Karpas-422 (cell line): ENCODE measurements around the gene CHID1. TPM values are rescaled to one million over a fixed set of nuclear protein-coding genes. Genes with fewer than 3 reads are reported as not detected.

Source experiments
- DNase-seq: peaks from one replicate; pipeline ENCODE4 v3.0.0-alpha.2; 2015
- H2AFZ ChIP-seq: fragments of 200-600 bp; sonication (generic); 2 replicates; pipeline ENCODE4 v1.6.1; 2014; ENCODE audit warnings: antibody characterized with exemption, low read length, mixed read lengths
- H3K27ac ChIP-seq: fragments of 200-600 bp; sonication (generic); 2 replicates; pipeline ENCODE4 v1.5.1; 2014; ENCODE audit warnings: mild to moderate bottlenecking, low read length, moderate library complexity
- H3K27me3 ChIP-seq: fragments of 200-600 bp; sonication (generic); 2 replicates; pipeline ENCODE4 v1.6.1; 2014; ENCODE audit warnings: low read length, mixed read lengths
- H3K36me3 ChIP-seq: fragments of 200-600 bp; sonication (generic); 2 replicates; pipeline ENCODE4 v1.6.1; 2014; ENCODE audit warnings: low read length, mixed read lengths; ENCODE audit not compliant: insufficient read depth
- H3K4me1 ChIP-seq: fragments of 200-600 bp; sonication (generic); 2 replicates; pipeline ENCODE4 v1.6.1; 2014; ENCODE audit warnings: mild to moderate bottlenecking, low read length, mixed read lengths
- H3K4me2 ChIP-seq: fragments of 200-600 bp; sonication (generic); 2 replicates; pipeline ENCODE4 v1.6.1; 2014; ENCODE audit warnings: low read length, low read depth, mild to moderate bottlenecking; ENCODE audit not compliant: poor library complexity, severe bottlenecking
- H3K4me3 ChIP-seq: fragments of 200-600 bp; sonication (generic); 2 replicates; pipeline ENCODE4 v1.5.1; 2014; ENCODE audit warnings: mild to moderate bottlenecking, antibody characterized with exemption, low read length, mixed read lengths
- H3K79me2 ChIP-seq: fragments of 200-600 bp; sonication (generic); 2 replicates; pipeline ENCODE4 v1.6.1; 2014; ENCODE audit warnings: mild to moderate bottlenecking, low read length, mixed read lengths
- H3K9ac ChIP-seq: fragments of 200-600 bp; sonication (generic); 2 replicates; pipeline ENCODE4 v1.6.0; 2014; ENCODE audit warnings: low read length
- H3K9me2 ChIP-seq: fragments of 200-600 bp; sonication (generic), shearing (Covaris generic); replicated peaks from 2 replicates; pipeline ENCODE4 v1.6.0; 2014; ENCODE audit warnings: mild to moderate bottlenecking, low read length, moderate library complexity; ENCODE audit not compliant: insufficient read depth
- H3K9me3 ChIP-seq: fragments of 300-700, 200-600 bp; sonication (generic); 2 replicates; pipeline ENCODE4 v1.6.1; 2014; ENCODE audit warnings: low read length, mixed read lengths
- H4K20me1 ChIP-seq: fragments of 200-600 bp; sonication (generic); 2 replicates; pipeline ENCODE4 v1.6.1; 2014; ENCODE audit warnings: mild to moderate bottlenecking, antibody characterized with exemption, low read length, low read depth; ENCODE audit not compliant: insufficient read depth
- total RNA-seq: library from RNA; depleted of rRNA; stranded (reverse); fragments of >200 nt; shearing (Covaris generic); gene quantifications from 2 replicates; pipeline ENCODE4 v1.2.3, GENCODE V29; 2014; ENCODE audit warnings: low replicate concordance

Gene CHID1
- total RNA-seq, 1 experiment from 2014 or later = 32.8 TPM

- peak overlapping the region; percentile 70 for H3K4me3 ChIP-seq
- H3K79me2 ChIP-seq = no peaks in the 10 kb centered on the region
- H4K20me1 ChIP-seq = peaks cover 33% of the 10 kb centered on the region
- DNase-seq = peak; percentile 64
- H2AFZ ChIP-seq = peak overlapping the region; percentile 42; the same call in 1 of the 2 replicates
- no peak overlapping the region for H3K27ac ChIP-seq
- no peaks in the 10 kb centered on the region for H3K36me3 ChIP-seq
- no peaks in the 10 kb centered on the region for H3K27me3 ChIP-seq
- no peaks in the 10 kb centered on the region for H3K9me3 ChIP-seq
- peak overlapping the region; percentile 78 for H3K4me2 ChIP-seq
- H3K9ac ChIP-seq = peak overlapping the region; percentile 64
- H3K9me2 ChIP-seq = no peaks in the 10 kb centered on the region
- peaks cover 45% of the 10 kb centered on the region for H3K4me1 ChIP-seq
These were observed 83.3 kb downstream of the CHID1 start for GRCh38 chr11:827146-827896.

- peaks cover 33% of the 10 kb centered on the region for H4K20me1 ChIP-seq
- no peak for DNase-seq
- peak overlapping the region; percentile 42; the same call in 1 of the 2 replicates for H2AFZ ChIP-seq
- peaks cover 42% of the 10 kb centered on the region for H3K4me1 ChIP-seq
- no peaks in the 10 kb centered on the region for H3K27me3 ChIP-seq
- H3K9me2 ChIP-seq = no peaks in the 10 kb centered on the region
- peak overlapping the region; percentile 78 for H3K4me2 ChIP-seq
- H3K9me3 ChIP-seq = no peaks in the 10 kb centered on the region
- H3K36me3 ChIP-seq = no peaks in the 10 kb centered on the region
- no peak overlapping the region for H3K27ac ChIP-seq
- H3K79me2 ChIP-seq = no peaks in the 10 kb centered on the region
- peak overlapping the region; percentile 70 for H3K4me3 ChIP-seq
- H3K9ac ChIP-seq = peak overlapping the region; percentile 64
These were observed 83.8 kb downstream of the CHID1 start for GRCh38 chr11:826836-827145.

- H3K36me3 ChIP-seq = no peaks in the 10 kb centered on the region
- H2AFZ ChIP-seq = no peak overlapping the region
- H4K20me1 ChIP-seq = peaks cover 32% of the 10 kb centered on the region
- no peak overlapping the region for H3K27ac ChIP-seq
- no peaks in the 10 kb centered on the region for H3K27me3 ChIP-seq
- H3K9ac ChIP-seq = no peak overlapping the region
- peaks cover 3% of the 10 kb centered on the region; the same call in 1 of the 2 replicates for H3K79me2 ChIP-seq
- no peaks in the 10 kb centered on the region for H3K9me3 ChIP-seq
- H3K4me3 ChIP-seq = no peak overlapping the region; the same call in 1 of the 2 replicates
- no peak for DNase-seq
- H3K4me2 ChIP-seq = peak overlapping the region; percentile 78
- H3K4me1 ChIP-seq = peaks cover 42% of the 10 kb centered on the region
- no peaks in the 10 kb centered on the region for H3K9me2 ChIP-seq
These were observed 84.4 kb downstream of the CHID1 start for GRCh38 chr11:826227-826621.

GRCh38 chr11:825366-826226 lies 85.0 kb downstream of the CHID1 start:
- H3K4me2 ChIP-seq = no peak overlapping the region
- peaks cover 46% of the 10 kb centered on the region for H3K4me1 ChIP-seq
- H3K9me3 ChIP-seq = no peaks in the 10 kb centered on the region
- no peak overlapping the region for H3K4me3 ChIP-seq
- H3K9ac ChIP-seq = no peak overlapping the region
- no peaks in the 10 kb centered on the region for H3K27me3 ChIP-seq
- no peaks in the 10 kb centered on the region for H3K36me3 ChIP-seq
- no peaks in the 10 kb centered on the region for H3K9me2 ChIP-seq
- H4K20me1 ChIP-seq = peaks cover 39% of the 10 kb centered on the region
- H2AFZ ChIP-seq = no peak overlapping the region
- H3K79me2 ChIP-seq = peaks cover 9% of the 10 kb centered on the region
- H3K27ac ChIP-seq = no peak overlapping the region
- DNase-seq = no peak

DNA sequence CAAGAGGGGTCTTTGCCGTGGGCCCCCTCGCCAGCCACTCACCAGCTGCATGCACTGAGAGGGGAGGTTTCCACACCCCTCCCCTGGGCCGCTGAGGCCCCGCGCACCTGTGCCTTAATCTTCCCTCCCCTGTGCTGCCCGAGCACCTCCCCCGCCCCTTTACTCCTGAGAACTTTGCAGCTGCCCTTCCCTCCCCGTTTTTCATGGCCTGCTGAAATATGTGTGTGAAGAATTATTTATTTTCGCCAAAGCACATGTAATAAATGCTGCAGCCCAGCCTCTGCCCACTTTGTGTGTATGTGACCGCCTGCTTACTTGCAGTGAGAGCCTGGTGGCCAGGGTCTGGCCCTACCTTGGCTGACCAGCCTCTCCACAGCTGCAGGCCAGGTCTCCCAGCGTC lies 85.7 kb downstream of the CHID1 start:
- no peak overlapping the region for H3K4me3 ChIP-seq
- H3K9me2 ChIP-seq = no peaks in the 10 kb centered on the region
- H3K9me3 ChIP-seq = no peaks in the 10 kb centered on the region
- no peak overlapping the region for H3K9ac ChIP-seq
- no peaks in the 10 kb centered on the region for H3K36me3 ChIP-seq
- no peak for DNase-seq
- peaks cover 44% of the 10 kb centered on the region for H4K20me1 ChIP-seq
- peaks cover 46% of the 10 kb centered on the region for H3K4me1 ChIP-seq
- H3K79me2 ChIP-seq = peaks cover 15% of the 10 kb centered on the region
- no peak overlapping the region for H3K27ac ChIP-seq
- H3K4me2 ChIP-seq = no peak overlapping the region
- no peaks in the 10 kb centered on the region for H3K27me3 ChIP-seq
- no peak overlapping the region for H2AFZ ChIP-seq

GRCh38 chr11:824292-824880 lies 86.2 kb downstream of the CHID1 start:
- Histone ChIP-seq H3K4me2 (no peak overlapping the region), H3K4me3 (no peak overlapping the region), H3K9me3 (no peaks in the 10 kb centered on the region), H3K9me2 (no peaks in the 10 kb centered on the region), H4K20me1 (peaks cover 42% of the 10 kb centered on the region), H3K27me3 (no peaks in the 10 kb centered on the region), H2AFZ (no peak overlapping the region), H3K9ac (no peak overlapping the region), H3K4me1 (peaks cover 40% of the 10 kb centered on the region), H3K27ac (no peak overlapping the region), H3K79me2 (peaks cover 15% of the 10 kb centered on the region), H3K36me3 (no peaks in the 10 kb centered on the region)
- no peak for DNase-seq

DNA sequence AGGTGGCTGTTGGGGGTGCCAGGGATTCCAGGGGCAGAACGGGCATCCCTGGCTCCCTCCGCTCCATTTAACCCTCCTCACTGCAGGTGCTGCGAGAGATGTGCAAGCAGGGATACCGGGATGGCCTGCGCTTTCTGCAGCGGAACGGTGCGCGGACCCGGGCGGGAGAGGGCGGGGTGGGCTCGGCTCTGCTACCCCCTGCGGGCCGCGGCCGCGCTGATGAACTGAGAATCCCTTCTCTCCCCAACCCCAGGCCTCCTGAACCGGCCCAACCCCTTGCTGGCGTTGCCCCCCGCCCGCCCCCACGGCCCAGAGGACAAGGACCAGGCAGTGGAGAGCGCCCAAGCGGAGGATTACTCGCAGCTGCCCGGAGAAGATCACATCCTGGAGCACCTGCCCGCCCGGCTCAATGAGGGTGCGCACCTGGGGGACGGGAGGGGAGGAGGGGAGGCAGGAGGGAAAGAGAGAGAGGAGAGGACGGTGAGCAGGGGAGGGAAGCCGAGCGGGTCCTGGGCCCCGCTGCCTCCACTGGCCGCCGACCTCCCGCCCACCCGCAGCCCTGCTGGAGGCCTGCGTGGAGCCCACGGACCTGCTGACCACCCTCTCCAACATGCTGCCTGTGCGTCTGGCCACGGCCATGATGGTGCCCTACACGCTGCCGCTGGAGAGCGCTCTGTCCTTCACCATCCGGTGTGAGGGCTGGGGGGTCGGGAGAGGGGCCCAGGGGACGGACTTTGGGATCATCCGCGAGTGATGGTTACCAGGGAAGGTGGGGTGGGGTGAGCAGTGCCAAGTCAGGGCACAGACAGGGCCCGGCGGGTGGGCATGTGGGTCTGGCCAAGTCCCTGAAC lies 86.9 kb downstream of the CHID1 start:
- Histone ChIP-seq H4K20me1 (peaks cover 36% of the 10 kb centered on the region), H3K36me3 (no peaks in the 10 kb centered on the region), H3K4me1 (peaks cover 37% of the 10 kb centered on the region), H3K4me3 (no peak overlapping the region), H3K27ac (no peak overlapping the region), H2AFZ (no peak overlapping the region), H3K9me3 (no peaks in the 10 kb centered on the region), H3K9me2 (no peaks in the 10 kb centered on the region), H3K4me2 (no peak overlapping the region), H3K79me2 (peaks cover 15% of the 10 kb centered on the region), H3K27me3 (no peaks in the 10 kb centered on the region), H3K9ac (no peak overlapping the region)
- no peak for DNase-seq
